ENCODE results near the gene PROCA1. TPM values are rescaled to one million over a fixed set of nuclear protein-coding genes. Genes with fewer than 3 reads are reported as not detected.

The PROCA1 gene
- total and polyA plus RNA-seq, 2 of the 13 experiments (the other 11 are each of a cell fraction or from before 2014, with no cell fraction given) = 0.73 to 1.5 TPM

DNA sequence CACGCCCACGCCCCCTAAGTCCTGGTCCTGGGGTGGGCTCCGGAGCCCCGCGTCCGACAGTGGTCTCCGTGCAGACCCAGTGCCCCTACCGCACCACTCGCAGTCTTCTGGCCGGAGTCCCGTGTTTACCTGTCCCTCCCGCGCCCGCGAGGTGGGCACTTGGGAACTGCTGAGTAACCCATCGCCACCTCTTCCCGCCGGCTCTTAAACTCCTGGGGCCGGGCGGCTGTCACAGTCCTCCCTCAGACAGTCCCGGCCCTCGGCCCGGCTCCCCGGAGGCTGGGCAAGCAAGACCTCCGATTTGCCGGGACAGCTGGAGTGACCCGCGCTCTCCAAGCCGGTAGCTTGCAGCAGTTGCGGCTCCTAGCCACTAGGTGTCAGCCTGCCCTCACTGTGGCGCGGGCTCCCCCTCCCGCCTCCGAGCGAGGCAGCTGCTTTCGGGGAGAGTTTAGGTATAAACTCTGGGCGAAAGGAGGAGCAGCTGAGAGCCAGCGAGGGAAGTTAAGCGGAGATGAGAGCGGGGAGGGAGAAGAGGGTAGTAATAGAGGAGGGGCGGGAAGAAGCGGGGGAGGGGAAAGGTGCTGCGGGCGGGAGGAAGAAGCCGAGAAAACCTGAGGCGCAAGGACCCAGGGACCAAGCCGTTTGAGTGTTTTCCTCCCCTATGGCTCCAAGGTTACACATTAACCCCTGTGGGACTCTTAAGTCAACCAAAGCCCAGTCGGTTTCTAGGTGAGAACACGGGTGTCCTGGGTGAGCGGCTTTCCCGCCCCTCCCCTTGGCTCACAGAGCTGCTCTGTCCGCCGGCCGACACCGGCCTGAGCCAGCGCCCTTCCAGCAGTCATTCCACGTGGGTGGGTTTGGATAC, 15.2 kb upstream of the PROCA1 start (continued):
- TF ChIP-seq GTF3A (CRISPR knock-in tag; conservative IDR thresholded peaks at IDR 0.05) = peak; percentile 82; the same call in 1 of the 2 replicates
- peak; percentile 71; the same call in 1 of the 2 replicates for TF ChIP-seq ZNF251 (CRISPR knock-in tag; IDR thresholded peaks at IDR 0.05)
- TF ChIP-seq POLR2AphosphoS5 (IDR thresholded peaks at IDR 0.05; ENCODE audit: low read depth, low read length) = peak; percentile 85
- TF ChIP-seq ZBTB7B (CRISPR knock-in tag; IDR thresholded peaks at IDR 0.05) = peak; percentile 25
- peak; percentile 20; the same call in 1 of the 2 replicates for TF ChIP-seq ISL2 (CRISPR knock-in tag; IDR thresholded peaks at IDR 0.05)
- TF ChIP-seq SP5 (CRISPR knock-in tag; IDR thresholded peaks at IDR 0.05; ENCODE audit: borderline replicate concordance, low read depth) = peak; percentile 64
- peak; percentile 86 for TF ChIP-seq DRAP1 (CRISPR knock-in tag; IDR thresholded peaks at IDR 0.05)
- 0 out of 2 replicates have a peak, but pooled peaks have one; percentile 66 for TF ChIP-seq ZNF343 (CRISPR knock-in tag; IDR thresholded peaks at IDR 0.05)
- TF ChIP-seq SUZ12 (IDR thresholded peaks at IDR 0.05; ENCODE audit: low read depth, low read length) = no peak
- TF ChIP-seq NR2C2 (CRISPR knock-in tag; IDR thresholded peaks at IDR 0.05; ENCODE audit: borderline replicate concordance) = peak; percentile 60; the same call in 1 of the 2 replicates
- peak; percentile 52; the same call in 1 of the 2 replicates for TF ChIP-seq MTA1 (CRISPR knock-in tag; IDR thresholded peaks at IDR 0.05; ENCODE audit: borderline replicate concordance)
- TF ChIP-seq KLF16 (CRISPR knock-in tag; IDR thresholded peaks at IDR 0.05) = peak in 1 of 2 experiments; percentile 64; a peak in 2 of 4 replicates
- peak; percentile 98 for TF ChIP-seq MYNN (CRISPR knock-in tag; IDR thresholded peaks at IDR 0.05; ENCODE audit: low read depth)
- TF ChIP-seq SATB2 (CRISPR knock-in tag; IDR thresholded peaks at IDR 0.05) = no peak
- peak; percentile 17 for TF ChIP-seq ARNTL (CRISPR knock-in tag; IDR thresholded peaks at IDR 0.05)
- no peak for TF ChIP-seq PAF1 (CRISPR knock-in tag; IDR thresholded peaks at IDR 0.05)
- TF ChIP-seq MEIS1 (CRISPR knock-in tag; IDR thresholded peaks at IDR 0.05; ENCODE audit: borderline replicate concordance) = peak; percentile 94; the same call in 1 of the 2 replicates
- peak; percentile 31; the same call in 1 of the 2 replicates for TF ChIP-seq BRD4 (CRISPR knock-in tag; IDR thresholded peaks at IDR 0.05)
- TF ChIP-seq, protein P1, sequence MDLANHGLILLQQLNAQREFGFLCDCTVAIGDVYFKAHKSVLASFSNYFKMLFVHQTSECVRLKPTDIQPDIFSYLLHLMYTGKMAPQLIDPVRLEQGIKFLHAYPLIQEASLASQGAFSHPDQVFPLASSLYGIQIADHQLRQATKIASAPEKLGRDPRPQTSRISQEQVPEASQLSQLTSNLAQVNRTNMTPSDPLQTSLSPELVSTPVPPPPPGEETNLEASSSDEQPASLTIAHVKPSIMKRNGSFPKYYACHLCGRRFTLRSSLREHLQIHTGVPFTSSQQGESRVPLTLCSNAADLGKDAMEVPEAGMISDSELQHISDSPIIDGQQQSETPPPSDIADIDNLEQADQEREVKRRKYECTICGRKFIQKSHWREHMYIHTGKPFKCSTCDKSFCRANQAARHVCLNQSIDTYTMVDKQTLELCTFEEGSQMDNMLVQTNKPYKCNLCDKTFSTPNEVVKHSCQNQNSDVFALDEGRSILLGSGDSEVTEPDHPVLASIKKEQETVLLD (CRISPR knock-in tag; IDR thresholded peaks at IDR 0.05; ENCODE audit: low read depth) = peak; percentile 28; the same call in 1 of the 2 replicates
- no peak for TF ChIP-seq ZBTB4 (CRISPR knock-in tag; IDR thresholded peaks at IDR 0.05; ENCODE audit: borderline replicate concordance)
- peak; percentile 56; the same call in 1 of the 2 replicates for TF ChIP-seq GATAD2A (CRISPR knock-in tag; IDR thresholded peaks at IDR 0.05)
- peak; percentile 79 for TF ChIP-seq TGIF2 (CRISPR knock-in tag; IDR thresholded peaks at IDR 0.05)
- TF ChIP-seq, protein P2, sequence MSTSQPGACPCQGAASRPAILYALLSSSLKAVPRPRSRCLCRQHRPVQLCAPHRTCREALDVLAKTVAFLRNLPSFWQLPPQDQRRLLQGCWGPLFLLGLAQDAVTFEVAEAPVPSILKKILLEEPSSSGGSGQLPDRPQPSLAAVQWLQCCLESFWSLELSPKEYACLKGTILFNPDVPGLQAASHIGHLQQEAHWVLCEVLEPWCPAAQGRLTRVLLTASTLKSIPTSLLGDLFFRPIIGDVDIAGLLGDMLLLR (CRISPR knock-in tag; IDR thresholded peaks at IDR 0.05) = peak; percentile 48; the same call in 1 of the 2 replicates
- 0 out of 2 replicates have a peak, but pooled peaks have one; percentile 25 for TF ChIP-seq CHCHD3 (CRISPR knock-in tag; IDR thresholded peaks at IDR 0.05)
- TF ChIP-seq WIZ (CRISPR knock-in tag; IDR thresholded peaks at IDR 0.05) = 0 out of 2 replicates have a peak, but pooled peaks have one; percentile 29

All from HepG2 (cell line).